ENCODE measurements around the gene FAM76B.
A peak's percentile ranks its signal among the peaks of the same experiment; 100 is the strongest.
"Not testable (repeated sequence)": the region's sequence is repeated elsewhere in the genome, so short reads cannot be mapped to it uniquely, and the experiment has no call there.

The FAM76B gene

GRCh38 chr11:95789506-95790122, at the start of gene FAM76B:
FAM76B (minus strand) TSS chr11:95789782; CDS start chr11:95789478, 304 bp downstream.
- peak; percentile 95 for DNase-seq

- DNase-seq, result peak; percentile 66
Measured at GRCh38 chr11:95835768-95836488, 46.3 kb upstream of the FAM76B start.

GRCh38 chr11:95835351-95835750, 45.8 kb upstream of the FAM76B start:
- DNase-seq, result no peak

- no peak for DNase-seq
Measured at GRCh38 chr11:95833378-95833777, 43.8 kb upstream of the FAM76B start.

GRCh38 chr11:95832763-95833162, 43.2 kb upstream of the FAM76B start:
- DNase-seq, result no peak

GRCh38 chr11:95831198-95831883, 41.8 kb upstream of the FAM76B start:
- no peak for DNase-seq

GRCh38 chr11:95829580-95830259, 40.1 kb upstream of the FAM76B start:
- DNase-seq, result no peak

GRCh38 chr11:95827696-95828095, 38.1 kb upstream of the FAM76B start:
- DNase-seq, result no peak

- DNase-seq, result no peak
Measured at GRCh38 chr11:95821640-95822039, 32.1 kb upstream of the FAM76B start.

- no peak for DNase-seq
Measured at GRCh38 chr11:95816037-95816436, 26.5 kb upstream of the FAM76B start.

- DNase-seq, result not testable (repeated sequence)
Measured at GRCh38 chr11:95811052-95811451, 21.5 kb upstream of the FAM76B start.

- DNase-seq, result peak; percentile 12
Measured at GRCh38 chr11:95806464-95806863, 16.9 kb upstream of the FAM76B start.

- no peak for DNase-seq
Measured at GRCh38 chr11:95805869-95806268, 16.3 kb upstream of the FAM76B start.

GRCh38 chr11:95803973-95804372, 14.4 kb upstream of the FAM76B start:
- no peak for DNase-seq

GRCh38 chr11:95802806-95803205, 13.2 kb upstream of the FAM76B start:
- no peak for DNase-seq

GRCh38 chr11:95800438-95800837, 10.9 kb upstream of the FAM76B start:
- no peak for DNase-seq

- DNase-seq, result no peak
Measured at GRCh38 chr11:95799546-95799945, 10.0 kb upstream of the FAM76B start.

GRCh38 chr11:95796501-95796900, 6.9 kb upstream of the FAM76B start:
- no peak for DNase-seq

- no peak for DNase-seq
Measured at GRCh38 chr11:95795627-95796295, 6.2 kb upstream of the FAM76B start.

- DNase-seq, result no peak
Measured at GRCh38 chr11:95794086-95794485, 4.5 kb upstream of the FAM76B start.

- DNase-seq, result no peak
Measured at GRCh38 chr11:95793116-95793515, 3.5 kb upstream of the FAM76B start.

- DNase-seq, result no peak
Measured at GRCh38 chr11:95792700-95793099, 3.1 kb upstream of the FAM76B start.

- no peak for DNase-seq
Measured at GRCh38 chr11:95792200-95792599, 2.6 kb upstream of the FAM76B start.
